Forelimb muscle (tissue), 1 donor: ENCODE data around the gene CLEC3B. TPM values are rescaled to one million over a fixed set of nuclear protein-coding genes. Genes with fewer than 3 reads are reported as not detected.
"Not testable (repeated sequence)": the region's sequence is repeated elsewhere in the genome, so short reads cannot be mapped to it uniquely, and the experiment has no call there.

Experiments used
- DNase-seq: peaks from one replicate; pipeline ENCODE4 v3.0.0-alpha.2; 2013; ENCODE audit warnings: low read depth
- polyA plus RNA-seq: library from polyadenylated mRNA; unstranded; fragments of 120-200 nt; gene quantifications from one replicate; pipeline ENCODE4 v1.2.1, GENCODE V29; 2013; ENCODE audit not compliant: insufficient read length

CLEC3B gene, protein sequence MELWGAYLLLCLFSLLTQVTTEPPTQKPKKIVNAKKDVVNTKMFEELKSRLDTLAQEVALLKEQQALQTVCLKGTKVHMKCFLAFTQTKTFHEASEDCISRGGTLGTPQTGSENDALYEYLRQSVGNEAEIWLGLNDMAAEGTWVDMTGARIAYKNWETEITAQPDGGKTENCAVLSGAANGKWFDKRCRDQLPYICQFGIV
- polyA plus RNA-seq: 94.4 TPM

DNA sequence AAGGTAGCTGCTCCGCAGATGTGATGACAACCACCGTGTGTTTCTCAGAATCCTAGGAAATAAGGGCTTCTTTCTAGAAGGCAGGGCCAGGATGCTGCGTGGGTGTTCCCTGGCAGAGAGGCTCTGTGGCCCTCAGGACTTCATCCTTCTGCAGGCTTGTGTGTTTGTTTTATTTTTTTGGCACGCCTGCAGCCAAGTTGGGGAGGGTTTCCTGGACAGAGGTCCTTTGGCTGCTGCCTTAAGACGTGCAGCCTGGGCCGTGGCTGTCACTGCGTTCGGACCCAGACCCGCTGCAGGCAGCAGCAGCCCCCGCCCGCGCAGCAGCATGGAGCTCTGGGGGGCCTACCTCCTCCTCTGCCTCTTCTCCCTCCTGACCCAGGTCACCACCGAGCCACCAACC, at the start of gene CLEC3B:
Gene CLEC3B (plus strand): TSS at position 266 of the 400 bp plus-strand sequence. CDS start 60 bp downstream, at position 326.
- DNase-seq: no peak

GRCh38 chr3:44981220-44981619, 44.9 kb upstream of the CLEC3B start:
- no peak for DNase-seq

- no peak for DNase-seq
These were observed 44.4 kb upstream of the CLEC3B start for GRCh38 chr3:44981751-44982150.

- no peak for DNase-seq
These were observed 43.3 kb upstream of the CLEC3B start for GRCh38 chr3:44982817-44983216.

- DNase-seq: no peak
These were observed 42.6 kb upstream of the CLEC3B start for GRCh38 chr3:44983484-44983941.

DNA sequence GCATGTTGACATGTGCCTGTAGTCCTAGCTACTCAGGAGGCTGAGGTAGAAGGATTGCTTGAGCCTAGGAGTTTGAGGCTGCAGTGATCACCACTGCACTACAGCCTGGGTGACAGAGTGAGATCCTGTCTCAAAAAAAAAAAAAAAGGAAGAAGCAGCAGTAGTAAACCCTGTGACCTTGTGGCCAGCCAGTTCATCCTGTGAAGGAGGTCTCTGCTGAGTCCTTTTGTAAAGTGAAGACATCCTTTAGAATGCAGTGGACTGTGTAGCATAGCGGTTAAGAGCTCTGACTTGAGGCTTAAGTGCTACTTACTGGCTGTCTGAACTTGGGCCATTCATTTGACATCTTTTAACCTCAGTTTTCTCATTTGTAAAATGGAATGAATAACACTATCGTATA, 41.8 kb upstream of the CLEC3B start:
- DNase-seq: no peak

DNA sequence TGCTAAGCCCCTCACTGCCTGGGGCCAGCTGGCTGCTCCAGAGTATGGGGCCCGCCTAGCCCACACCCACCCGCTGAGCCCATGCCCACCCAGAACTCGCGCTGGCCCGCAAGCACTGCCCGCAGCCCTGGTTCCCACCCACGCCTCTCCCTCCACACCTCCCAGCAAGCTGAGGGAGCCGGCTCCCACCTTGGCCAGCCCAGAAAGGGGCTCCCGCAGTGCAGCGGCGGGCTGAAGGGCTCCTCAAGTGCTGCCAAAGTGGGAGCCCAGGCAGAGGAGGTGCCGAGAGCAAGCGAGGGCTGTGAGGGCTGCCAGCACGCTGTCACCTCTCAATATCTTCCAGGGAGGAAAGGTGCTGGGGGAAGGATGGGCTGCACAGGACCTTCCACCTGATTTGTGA, 39.8 kb upstream of the CLEC3B start:
- DNase-seq: not testable (repeated sequence)

- no peak for DNase-seq
These were observed 38.8 kb upstream of the CLEC3B start for GRCh38 chr3:44987332-44987731.

DNA sequence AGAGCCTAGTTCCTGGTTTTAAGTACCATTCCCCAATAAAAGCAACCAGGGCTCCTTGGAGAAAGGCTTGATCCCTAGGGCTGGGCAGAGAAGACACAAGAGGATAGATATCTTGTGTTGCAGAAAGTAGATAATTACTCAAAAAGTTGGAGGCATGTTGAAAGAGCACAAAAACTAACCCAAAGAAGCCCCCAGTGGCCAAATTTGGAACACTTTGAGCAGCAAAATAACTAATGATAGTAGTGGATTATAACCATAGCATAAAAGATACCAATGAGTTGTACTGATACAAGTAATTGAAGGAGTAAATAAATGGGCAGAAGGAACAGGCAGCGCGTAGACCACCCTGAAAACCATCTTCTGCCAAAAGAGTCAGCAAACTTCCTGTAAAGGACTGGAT, 38.0 kb upstream of the CLEC3B start:
- no peak for DNase-seq

DNA sequence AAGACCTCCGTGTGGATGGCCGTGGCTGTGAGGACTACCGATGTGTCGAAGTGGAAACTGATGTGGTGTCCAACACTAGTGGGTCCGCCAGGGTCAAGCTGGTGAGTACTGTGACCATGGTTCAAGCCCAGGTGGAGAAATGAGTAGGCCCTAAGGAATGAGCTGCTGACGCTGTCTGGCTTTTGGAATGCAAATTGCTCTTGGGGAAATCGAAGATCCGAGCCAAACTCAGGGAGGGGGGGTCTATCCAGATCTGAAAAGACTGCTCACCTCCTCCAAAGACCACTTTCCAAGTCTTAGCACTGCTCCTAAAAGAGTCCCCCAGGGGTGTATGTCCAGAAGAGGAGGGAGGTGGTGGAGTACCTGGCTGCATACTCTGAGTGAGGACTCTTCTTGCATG, 37.0 kb upstream of the CLEC3B start:
- no peak for DNase-seq

- DNase-seq: no peak
These were observed 36.3 kb upstream of the CLEC3B start for GRCh38 chr3:44989636-44990373.

DNA sequence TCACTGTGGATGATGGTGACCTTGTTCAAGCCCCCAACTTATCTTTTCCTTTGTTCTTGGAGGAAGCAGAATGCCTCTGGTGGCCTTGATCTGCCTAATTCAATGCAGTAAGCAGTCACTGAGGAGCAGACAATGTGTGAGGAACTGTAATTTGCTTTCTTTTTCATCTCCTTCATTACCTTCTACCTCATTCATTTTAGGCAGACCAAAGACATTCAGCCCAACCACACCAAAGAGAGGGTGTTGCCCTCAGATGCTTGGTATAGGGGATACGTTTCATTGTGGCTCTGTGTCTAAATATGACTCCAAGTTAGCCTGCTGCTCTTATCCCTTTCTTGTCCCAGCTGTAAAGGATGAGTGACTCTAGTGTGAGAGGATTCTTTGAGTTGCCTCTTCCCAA, 34.8 kb upstream of the CLEC3B start:
- no peak for DNase-seq

GRCh38 chr3:44992555-44993470, 33.3 kb upstream of the CLEC3B start:
- no peak for DNase-seq

GRCh38 chr3:44993471-44994205, 32.5 kb upstream of the CLEC3B start:
- no peak for DNase-seq

DNA sequence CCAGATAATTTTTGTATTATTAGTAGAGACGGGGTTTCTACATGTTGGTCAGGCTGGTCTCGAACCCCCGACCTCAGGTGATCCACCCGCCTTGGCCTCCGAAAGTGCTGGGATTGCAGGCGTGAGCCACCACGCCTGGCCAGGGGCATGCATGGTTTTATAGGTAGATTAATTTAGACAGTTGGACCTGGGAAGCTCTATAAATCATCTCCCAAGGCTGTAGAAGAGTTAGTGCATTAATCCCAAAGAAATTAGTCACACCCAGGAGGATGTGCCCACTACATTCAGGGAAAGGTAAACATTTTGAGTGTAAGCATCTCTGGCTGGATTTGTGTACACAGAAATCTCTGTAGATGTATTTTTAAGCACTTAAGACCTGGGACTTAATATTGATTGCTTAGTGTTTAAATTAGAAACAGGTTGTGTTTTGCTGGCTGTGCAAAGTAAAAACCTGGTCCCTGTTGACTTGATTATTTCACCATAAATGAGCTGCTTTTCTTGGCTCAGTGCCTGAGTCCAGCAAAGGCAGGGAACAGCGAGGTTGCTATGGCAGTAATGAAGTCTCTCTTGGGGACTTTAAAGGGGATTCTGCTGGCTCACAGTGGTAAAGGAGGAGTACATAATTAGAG, 30.8 kb upstream of the CLEC3B start:
- peak; percentile 57 for DNase-seq

- no peak for DNase-seq
These were observed 29.5 kb upstream of the CLEC3B start for GRCh38 chr3:44996556-44996969.

DNA sequence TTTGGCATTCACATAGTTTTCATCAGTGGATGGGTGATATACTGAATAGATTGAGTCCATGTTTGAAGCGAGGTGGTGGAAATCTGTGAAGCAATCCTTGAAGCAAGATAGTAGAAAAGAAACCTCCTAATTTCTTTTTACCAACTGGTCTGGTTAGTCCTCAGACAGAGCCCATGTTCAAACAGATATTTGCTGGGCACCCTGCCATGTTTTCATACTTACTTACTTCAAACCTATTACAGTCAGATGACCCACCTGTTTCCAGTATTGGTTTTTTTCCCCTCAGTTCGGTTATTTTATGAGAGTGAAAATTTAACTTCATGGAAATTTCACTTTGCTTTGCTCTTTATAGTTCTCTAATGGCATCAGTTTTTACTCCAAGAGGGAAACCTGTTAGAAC, 26.3 kb upstream of the CLEC3B start:
- DNase-seq: no peak

GRCh38 chr3:45000823-45001222, 25.3 kb upstream of the CLEC3B start:
- DNase-seq: no peak

DNA sequence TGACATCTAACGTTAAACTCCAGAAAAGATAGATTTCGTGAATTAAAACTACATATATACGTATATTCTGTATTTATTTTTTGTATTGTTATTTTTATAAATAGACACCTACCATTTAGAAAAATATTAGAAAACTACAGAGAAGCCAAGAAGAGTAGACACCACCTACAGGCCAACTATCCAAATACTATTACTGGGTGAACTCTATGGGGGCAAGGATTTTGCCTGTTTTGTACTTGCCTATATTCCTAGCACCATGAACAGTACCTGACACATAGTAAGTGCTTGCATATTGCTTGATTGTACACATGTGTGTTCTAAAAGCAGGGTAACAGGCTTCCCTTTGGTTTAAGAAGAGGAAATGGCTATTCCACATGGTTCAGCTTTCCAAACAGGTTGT, 24.4 kb upstream of the CLEC3B start:
- no peak for DNase-seq

GRCh38 chr3:45002139-45002660, 23.9 kb upstream of the CLEC3B start:
- DNase-seq: no peak

- no peak for DNase-seq
These were observed 23.4 kb upstream of the CLEC3B start for GRCh38 chr3:45002720-45003119.
